ENCODE measurements around the gene ZNF837. TPM values are rescaled to one million over a fixed set of nuclear protein-coding genes. Genes with fewer than 3 reads are reported as not detected.

The ZNF837 gene
- total RNA-seq, 4 donors from 2014 or later = 1.5 to 3.7 (median 2.1) TPM

DNA sequence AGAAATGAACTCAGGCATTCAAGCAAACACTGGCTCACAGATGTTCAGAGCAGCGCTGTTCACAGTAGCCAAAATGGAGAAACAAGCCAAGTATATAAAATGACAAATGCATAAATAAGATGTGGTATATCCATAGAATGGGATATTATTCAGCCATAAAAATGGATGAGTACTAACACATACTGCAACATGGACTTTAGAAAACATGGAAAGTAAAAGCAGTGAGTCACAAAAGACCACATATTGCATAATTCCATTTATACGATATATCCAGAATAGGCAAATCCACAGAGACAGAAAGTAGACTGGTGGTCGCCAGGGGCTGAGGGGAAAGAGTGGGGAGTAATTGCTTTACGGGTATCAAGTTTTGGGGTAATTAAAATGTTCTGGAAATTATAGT is 6.6 kb downstream of the ZNF837 start:
- no peak for DNase-seq (ENCODE audit: extremely low spot score)
- Histone ChIP-seq H3K27ac (replicated peaks in 1 of 4) (no peak overlapping the region), H3K27me3 (no peaks in the 10 kb centered on the region), H3K9me3 (no peaks in the 10 kb centered on the region), H3K4me3 (no peak overlapping the region), H3K36me3 (no peaks in the 10 kb centered on the region), H3K4me1 (peaks cover 0 to 4% (median 2%) of the 10 kb centered on the region in 4 donors)
- intact Hi-C loops (cut with DNase I) = no loop called here
- TF ChIP-seq POLR2A (IDR thresholded peaks at IDR 0.05; ENCODE audit: low read depth) (no peak), POLR2AphosphoS5 (IDR thresholded peaks at IDR 0.05) (no peak), EP300 (IDR thresholded peaks at IDR 0.05) (no peak)
- TF ChIP-seq, protein P1, sequence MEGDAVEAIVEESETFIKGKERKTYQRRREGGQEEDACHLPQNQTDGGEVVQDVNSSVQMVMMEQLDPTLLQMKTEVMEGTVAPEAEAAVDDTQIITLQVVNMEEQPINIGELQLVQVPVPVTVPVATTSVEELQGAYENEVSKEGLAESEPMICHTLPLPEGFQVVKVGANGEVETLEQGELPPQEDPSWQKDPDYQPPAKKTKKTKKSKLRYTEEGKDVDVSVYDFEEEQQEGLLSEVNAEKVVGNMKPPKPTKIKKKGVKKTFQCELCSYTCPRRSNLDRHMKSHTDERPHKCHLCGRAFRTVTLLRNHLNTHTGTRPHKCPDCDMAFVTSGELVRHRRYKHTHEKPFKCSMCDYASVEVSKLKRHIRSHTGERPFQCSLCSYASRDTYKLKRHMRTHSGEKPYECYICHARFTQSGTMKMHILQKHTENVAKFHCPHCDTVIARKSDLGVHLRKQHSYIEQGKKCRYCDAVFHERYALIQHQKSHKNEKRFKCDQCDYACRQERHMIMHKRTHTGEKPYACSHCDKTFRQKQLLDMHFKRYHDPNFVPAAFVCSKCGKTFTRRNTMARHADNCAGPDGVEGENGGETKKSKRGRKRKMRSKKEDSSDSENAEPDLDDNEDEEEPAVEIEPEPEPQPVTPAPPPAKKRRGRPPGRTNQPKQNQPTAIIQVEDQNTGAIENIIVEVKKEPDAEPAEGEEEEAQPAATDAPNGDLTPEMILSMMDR (IDR thresholded peaks at IDR 0.05) = no peak
- 84% methylated on average over 4 of the region's 4 CpGs for WGBS

DNA sequence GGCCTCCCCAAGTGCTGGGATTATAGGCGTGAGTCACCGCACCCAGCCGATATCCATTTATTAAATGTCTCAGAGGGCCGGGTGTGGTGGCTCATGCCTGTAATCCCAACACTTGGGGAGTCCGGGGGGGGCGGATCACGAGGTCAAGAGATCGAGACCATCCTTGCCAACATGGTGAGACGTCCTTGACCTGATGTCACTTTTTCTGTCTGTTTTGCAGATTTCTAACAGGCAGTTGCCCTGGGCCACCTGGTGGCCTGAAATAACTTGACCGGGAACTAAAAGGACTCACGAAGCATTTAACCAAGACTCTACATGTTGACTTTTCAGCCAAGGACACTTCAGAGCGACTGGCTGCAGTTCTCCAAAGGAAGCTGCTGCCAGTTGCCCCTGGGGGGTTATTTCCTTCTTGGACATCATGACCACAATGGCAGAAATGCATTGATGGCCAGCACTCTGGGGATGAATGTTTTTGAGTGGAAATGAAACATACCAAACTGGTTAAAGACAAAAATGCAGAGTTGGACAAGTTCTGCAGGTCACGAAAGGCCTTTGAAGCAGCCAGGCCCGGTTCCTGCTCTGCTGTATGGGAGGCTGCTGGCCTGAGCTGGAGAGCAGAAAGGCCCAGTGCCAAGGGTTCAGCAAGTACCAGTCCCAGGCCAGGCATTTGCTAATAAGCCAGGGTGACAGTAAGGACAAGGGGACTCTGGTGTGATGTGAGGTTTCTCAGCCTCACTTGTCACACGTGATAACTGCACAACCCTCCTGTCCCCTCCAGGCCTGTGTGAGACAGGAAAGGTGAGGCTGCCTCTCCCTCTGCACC is 8.3 kb downstream of the ZNF837 start:
- Histone ChIP-seq H3K36me3 (peaks cover 0 to 7% (median 0%) of the 10 kb centered on the region in 4 donors), H3K9me3 (no peaks in the 10 kb centered on the region), H3K4me1 (no peaks in the 10 kb centered on the region), H3K27me3 (peaks cover 0 to 10% (median 0%) of the 10 kb centered on the region in 4 donors), H3K27ac (replicated peaks in 1 of 4) (no peak overlapping the region), H3K4me3 (no peak overlapping the region)
- DNase-seq (ENCODE audit: extremely low spot score) = no peak
- intact Hi-C loops (cut with DNase I) = no loop called here
- TF ChIP-seq POLR2AphosphoS5 (IDR thresholded peaks at IDR 0.05) (no peak), EP300 (IDR thresholded peaks at IDR 0.05) (no peak), POLR2A (IDR thresholded peaks at IDR 0.05; ENCODE audit: low read depth) (no peak)
- TF ChIP-seq, protein P1 (IDR thresholded peaks at IDR 0.05) = no peak
- WGBS = 79% methylated on average over 15 of the region's 15 CpGs

- 87% methylated on average over 43 of the region's 68 CpGs for WGBS
- intact Hi-C loops (cut with DNase I) = no loop called here
- no peak for TF ChIP-seq POLR2A (IDR thresholded peaks at IDR 0.05; ENCODE audit: low read depth)
- TF ChIP-seq, protein P1 (IDR thresholded peaks at IDR 0.05) = no peak
- no peak for TF ChIP-seq POLR2AphosphoS5 (IDR thresholded peaks at IDR 0.05)
- no peak for TF ChIP-seq EP300 (IDR thresholded peaks at IDR 0.05)
Observed at GRCh38 chr19:58368561-58369360, 12.1 kb downstream of the ZNF837 start.

GRCh38 chr19:58367698-58368454 is 13.0 kb downstream of the ZNF837 start:
- no peak overlapping the region for H3K27ac ChIP-seq (replicated peaks in 1 of 4)
- H3K36me3 ChIP-seq = peaks cover 0 to 10% (median 4%) of the 10 kb centered on the region in 4 donors
- H3K4me3 ChIP-seq = no peak overlapping the region
- WGBS = 73% methylated on average over 52 of the region's 106 CpGs
- no peak for DNase-seq (ENCODE audit: extremely low spot score)
- peaks cover 0 to 7% (median 3%) of the 10 kb centered on the region in 4 donors for H3K4me1 ChIP-seq
- no peaks in the 10 kb centered on the region for H3K9me3 ChIP-seq
- peaks cover 0 to 24% (median 0%) of the 10 kb centered on the region in 4 donors for H3K27me3 ChIP-seq
- TF ChIP-seq EP300 (IDR thresholded peaks at IDR 0.05) (no peak), POLR2A (IDR thresholded peaks at IDR 0.05; ENCODE audit: low read depth) (no peak), POLR2AphosphoS5 (IDR thresholded peaks at IDR 0.05) (no peak)
- TF ChIP-seq, protein P1 (IDR thresholded peaks at IDR 0.05) = no peak
- intact Hi-C loops (cut with DNase I) = no loop called here

More at GRCh38 chr19:58368561-58369360, 12.1 kb downstream of the ZNF837 start:
- peaks cover 0 to 10% (median 4%) of the 10 kb centered on the region in 4 donors for H3K36me3 ChIP-seq
- H3K27me3 ChIP-seq = peaks cover 0 to 24% (median 0%) of the 10 kb centered on the region in 4 donors
- H3K9me3 ChIP-seq = no peaks in the 10 kb centered on the region
- DNase-seq (ENCODE audit: extremely low spot score) = no peak
- H3K4me1 ChIP-seq = no peaks in the 10 kb centered on the region
- H3K27ac ChIP-seq (replicated peaks in 1 of 4) = no peak overlapping the region
- H3K4me3 ChIP-seq = no peak overlapping the region

All from esophagus muscularis mucosa (tissue), 4 donors.